Embryonic facial prominence (tissue), 1 donor: ENCODE data around the gene EML1.

Experiments
- DNase-seq: peaks from one replicate; pipeline ENCODE4 v3.0.0-alpha.2; 2016; ENCODE audit errors: extremely low spot score

EML1 gene

GRCh38 chr14:99779751-99780150, 13.5 kb upstream of the EML1 start:
- no peak for DNase-seq

- no peak for DNase-seq
Observed at GRCh38 chr14:99780690-99781089, 12.5 kb upstream of the EML1 start.

GRCh38 chr14:99781091-99781490, 12.1 kb upstream of the EML1 start:
- DNase-seq = no peak

- DNase-seq = no peak
Observed at GRCh38 chr14:99781853-99782610, 11.2 kb upstream of the EML1 start.

GRCh38 chr14:99784508-99784907, 8.7 kb upstream of the EML1 start:
- DNase-seq = no peak

- DNase-seq = no peak
Observed at GRCh38 chr14:99785426-99785825, 7.8 kb upstream of the EML1 start.

GRCh38 chr14:99786511-99786989, 6.7 kb upstream of the EML1 start:
- no peak for DNase-seq

- no peak for DNase-seq
Observed at GRCh38 chr14:99788713-99789112, 4.5 kb upstream of the EML1 start.

GRCh38 chr14:99789581-99789980, 3.6 kb upstream of the EML1 start:
- DNase-seq = no peak

- DNase-seq = no peak
Observed at GRCh38 chr14:99790201-99790977, 2.8 kb upstream of the EML1 start.

DNA sequence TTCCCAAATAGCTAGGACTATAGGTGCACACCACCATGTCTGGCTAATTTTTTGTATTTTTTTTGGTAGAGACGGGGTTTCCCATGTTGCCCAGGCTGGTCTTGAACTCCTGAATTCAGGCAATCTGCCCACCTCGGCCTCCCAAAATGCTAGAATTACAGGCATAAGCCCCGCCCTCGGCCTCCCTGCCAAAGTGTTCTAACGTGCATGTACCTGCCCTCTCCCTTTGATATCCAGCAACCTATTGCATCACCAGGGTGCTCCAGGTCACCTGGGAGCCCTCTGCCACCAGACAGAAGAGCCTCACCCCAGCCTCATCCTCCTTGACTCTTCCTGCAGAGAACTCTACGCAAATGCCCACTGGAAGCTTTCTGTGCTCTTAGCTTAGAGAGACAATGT, 2.2 kb upstream of the EML1 start:
- DNase-seq = no peak

DNA sequence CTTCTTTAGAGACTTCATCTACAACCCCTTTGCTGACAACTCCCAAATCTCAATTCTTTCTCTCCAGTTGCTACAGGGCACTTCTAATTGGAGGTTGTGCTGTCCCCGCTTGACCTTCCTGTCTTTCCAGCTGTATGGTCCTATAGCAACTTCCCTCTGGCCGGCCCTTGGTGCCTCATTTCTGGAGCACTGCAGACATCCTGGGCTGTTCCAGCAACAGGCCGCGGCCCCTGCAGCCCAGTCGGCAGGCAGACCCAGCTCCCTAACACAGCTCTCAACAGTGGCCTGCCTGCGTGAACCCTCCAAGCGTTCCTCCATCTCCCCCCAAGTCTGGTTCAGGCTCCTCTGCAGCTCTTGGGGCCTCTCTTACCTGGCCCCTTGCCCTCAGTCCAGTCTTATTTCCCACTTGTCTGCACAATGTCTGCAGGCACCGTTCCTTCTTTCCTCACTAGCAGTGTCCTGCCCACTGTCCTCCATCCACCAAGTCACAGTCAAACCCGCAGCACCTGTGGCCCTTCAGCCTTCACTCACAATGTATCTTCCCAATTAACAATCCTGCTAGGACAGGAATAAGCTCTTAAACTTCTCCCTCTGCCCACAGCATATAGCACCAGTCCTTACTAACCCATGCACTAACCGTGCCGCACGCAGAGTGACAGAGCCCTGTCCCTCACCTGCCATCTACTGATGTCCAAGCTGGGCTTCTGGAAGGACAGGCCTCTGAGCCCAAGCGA, 1.6 kb upstream of the EML1 start:
- DNase-seq = no peak

DNA sequence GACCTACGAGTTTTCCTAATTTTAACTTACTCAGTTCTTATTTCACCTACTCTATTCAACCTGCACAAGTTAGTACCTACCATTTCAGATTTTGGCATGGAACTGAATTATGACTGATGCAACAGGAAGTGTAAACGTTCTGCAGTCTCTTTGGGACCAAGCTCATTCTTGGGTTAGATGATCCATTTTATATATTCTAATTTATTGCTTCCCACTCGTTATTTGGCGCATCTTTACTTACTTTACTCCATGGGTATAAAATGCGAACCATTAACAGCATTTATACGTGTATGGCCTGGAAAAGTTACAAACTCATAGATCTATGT, 1.0 kb upstream of the EML1 start:
- no peak for DNase-seq

- DNase-seq = no peak
Observed at GRCh38 chr14:99792551-99793212, 531 bp upstream of the EML1 start.

DNA sequence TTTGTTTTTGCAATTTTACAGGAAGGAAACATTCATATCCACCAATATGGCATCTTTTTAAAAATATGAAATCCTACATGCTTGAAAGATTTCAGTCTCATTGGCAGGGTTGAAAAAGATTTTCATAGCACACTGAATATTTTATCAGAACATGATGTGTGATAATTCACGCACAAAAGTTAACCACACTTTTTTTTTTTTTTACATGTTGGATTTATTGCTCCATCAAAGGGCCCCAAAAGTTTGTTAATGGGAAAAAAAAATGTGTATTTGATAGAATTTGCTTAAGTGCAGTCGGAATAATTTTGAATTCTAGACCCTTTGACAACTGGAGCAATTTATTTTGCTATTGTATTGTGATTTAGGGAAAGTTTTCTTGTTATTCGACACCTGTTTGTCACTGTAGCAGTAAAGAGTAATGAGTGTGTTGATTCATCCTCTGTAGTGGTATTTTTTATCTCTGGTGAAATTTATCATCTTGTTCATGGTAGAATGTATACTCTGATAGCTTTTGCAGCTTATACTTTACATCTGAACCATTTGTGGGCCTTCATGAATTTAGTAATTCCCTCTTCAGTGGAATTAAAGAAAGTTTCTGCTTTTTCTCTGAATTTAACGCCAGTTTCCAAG, 1.1 kb downstream of the EML1 start:
- DNase-seq = no peak

DNA sequence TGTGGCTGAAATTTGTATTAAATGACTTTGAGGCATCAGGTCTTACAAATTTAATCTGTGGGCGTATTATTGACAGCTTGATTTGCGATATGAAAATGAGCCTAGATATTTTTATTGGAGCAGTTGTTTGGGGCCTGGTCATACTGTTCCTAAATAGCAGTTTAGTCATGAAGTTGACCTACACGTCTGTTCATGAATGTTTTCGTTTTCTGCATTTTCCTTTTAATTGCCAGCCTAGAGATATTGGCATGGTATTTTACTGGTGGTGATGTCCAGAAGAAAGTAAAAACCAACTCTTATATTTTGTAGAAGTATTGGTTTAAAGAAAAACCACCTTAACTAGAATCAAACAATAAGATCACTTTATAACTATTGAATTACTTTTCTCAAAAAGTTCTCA, 1.8 kb downstream of the EML1 start:
- DNase-seq = no peak

- DNase-seq = no peak
Observed at GRCh38 chr14:99797231-99797630, 4.0 kb downstream of the EML1 start.

DNA sequence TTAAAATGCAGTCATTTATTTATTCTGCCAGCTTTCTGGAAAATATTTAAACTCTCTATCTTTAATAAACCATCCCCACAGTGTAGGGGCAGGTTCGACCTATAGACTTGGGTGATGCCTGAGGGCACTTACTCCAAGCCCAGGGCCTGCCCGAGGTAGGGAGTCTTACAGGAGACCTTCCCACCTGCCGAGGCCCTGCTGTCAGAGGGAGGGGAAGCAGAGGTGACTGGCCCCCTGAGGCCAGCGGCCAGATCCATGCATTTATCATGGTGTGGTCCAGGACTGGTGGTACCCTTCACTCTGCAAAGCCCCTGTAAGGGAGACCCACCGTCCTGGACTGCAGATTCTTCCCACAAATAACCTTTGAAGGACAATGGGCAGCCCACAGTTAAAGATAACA, 7.6 kb downstream of the EML1 start:
- no peak for DNase-seq

DNA sequence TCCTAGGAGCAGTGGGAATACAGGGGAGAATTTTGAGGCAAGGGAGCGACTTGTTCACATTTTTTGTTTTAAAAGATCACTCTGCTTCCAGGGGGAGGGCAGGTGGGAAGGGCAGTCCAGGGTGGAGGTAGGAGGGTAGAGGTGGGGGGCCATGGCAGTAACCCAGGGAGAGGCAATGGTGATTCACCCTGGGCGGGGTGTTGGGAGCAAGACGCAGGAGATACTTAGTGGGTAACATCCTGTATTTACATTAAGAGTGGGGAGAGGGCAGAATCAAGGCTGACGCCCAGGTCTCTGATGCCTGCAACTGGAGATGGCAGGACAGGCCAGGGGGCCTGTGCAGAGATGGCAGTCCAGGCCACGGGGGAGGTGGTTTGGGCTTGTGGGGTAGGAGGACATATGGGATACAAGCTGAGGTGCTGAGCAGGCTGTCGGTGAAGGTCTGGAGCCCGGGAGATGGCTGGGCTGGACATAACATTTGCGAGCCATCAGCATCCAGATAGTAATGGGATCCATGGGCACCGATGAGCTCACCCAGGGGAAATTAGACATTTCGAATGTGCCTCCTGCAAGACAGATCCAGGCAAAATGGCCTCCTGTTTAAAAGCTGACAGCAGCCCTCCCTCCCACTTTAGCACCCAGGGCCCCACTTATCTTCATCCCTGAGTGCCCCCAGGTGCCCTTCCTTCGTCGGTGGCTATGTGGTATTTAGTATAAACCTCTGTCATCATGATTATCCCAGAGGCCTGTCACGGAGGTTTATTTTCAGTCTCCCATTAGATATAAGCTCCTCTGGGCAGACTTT, 9.3 kb downstream of the EML1 start:
- DNase-seq = no peak

DNA sequence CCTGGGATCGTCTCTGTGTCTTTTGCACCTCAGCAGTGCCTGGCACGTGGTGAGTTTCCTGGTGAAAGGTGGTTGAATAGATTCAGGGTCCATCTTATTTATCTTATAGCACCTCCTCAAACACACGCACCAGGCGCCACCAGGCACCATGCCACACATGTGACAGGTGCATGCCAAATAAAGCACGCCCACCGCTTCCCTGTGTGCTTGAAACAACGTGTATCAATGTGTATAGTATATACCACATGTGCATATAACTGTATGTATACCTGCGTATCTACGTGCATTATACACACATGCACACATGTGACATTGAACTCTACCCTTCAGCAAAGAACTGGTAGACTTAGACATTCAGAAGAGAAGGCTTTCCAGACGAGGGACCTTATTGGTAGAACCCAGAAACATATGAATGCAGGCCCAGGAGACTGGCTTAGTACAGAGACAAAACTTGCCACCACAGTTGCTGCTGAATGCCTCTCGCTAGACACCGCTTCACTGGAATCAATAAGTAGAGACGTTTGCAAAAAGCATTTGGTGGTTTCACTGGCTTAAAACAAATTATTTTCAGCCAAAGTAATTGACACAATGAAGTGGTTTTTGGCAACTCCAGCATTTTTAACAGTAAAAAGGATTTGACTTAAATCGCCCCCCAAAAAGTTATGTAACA, 10.0 kb downstream of the EML1 start:
- DNase-seq = no peak
